GM19463 (cell line): ENCODE data around the gene RPS29.
"Not testable (repeated sequence)": the region's sequence is repeated elsewhere in the genome, so short reads cannot be mapped to it uniquely, and the experiment has no call there.

Experiments
- ATAC-seq: cut with Tn5 transposase; IDR thresholded peaks from one replicate; pipeline ENCODE4 v1.9.1; 2021; ENCODE audit warnings: mild to moderate bottlenecking, moderate library complexity; ENCODE audit not compliant: unreplicated experiment

RPS29 gene

GRCh38 chr14:49585803-49586672 lies at the start of gene RPS29:
RPS29 (minus strand) TSS chr14:49586380; CDS start chr14:49586346, 34 bp downstream.
- peak; percentile 83 for ATAC-seq

DNA sequence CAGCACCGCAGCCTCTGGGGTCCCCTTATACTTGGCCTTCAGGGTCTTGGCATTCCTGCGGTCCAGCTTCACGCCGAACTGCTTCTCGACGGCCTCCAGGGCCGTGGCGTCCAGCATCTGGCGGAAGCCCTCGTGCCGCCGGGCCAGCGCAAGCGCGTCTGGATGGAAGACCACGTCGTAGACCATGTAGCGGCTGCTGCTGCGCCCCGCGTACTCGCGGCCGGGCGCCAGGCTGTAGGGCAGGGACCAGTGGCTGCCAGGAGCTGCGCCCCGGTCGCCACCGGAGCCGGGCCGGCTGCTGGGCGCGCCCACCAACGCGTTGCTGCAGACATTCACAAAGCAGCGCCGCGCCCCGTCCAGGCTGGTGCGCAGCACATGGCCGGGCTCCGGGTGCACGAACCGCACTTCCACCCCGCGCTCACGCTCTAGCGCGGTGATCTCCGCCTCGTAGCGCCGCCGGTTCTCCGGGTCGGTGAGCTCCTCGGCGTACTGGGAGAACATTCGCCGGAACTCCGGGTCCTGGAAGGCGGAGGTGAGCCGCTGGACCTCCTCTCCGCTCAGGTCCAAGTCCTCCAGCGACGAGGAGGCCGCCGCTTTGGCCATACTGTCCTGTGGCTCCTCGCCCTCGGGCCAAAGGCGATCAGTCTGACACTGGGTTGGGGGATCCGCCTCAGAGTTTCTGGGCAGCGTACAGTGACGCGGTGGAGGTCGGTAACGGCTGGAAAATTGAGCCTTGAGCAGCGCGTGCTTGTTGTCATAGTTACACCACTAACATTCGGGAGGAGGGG lies 48.6 kb upstream of the RPS29 start, which contains the start of gene DNAAF2:
DNAAF2 (minus strand) TSS at position 698 of the 788 bp plus-strand sequence; CDS start at position 603, 95 bp downstream.
- ATAC-seq, result peak; percentile 26

- ATAC-seq, result peak; percentile 78
Measured at GRCh38 chr14:49633640-49634546, 47.7 kb upstream of the RPS29 start.

- no peak for ATAC-seq
Measured at GRCh38 chr14:49623941-49624839, 38.0 kb upstream of the RPS29 start.

GRCh38 chr14:49623387-49623786 lies 37.2 kb upstream of the RPS29 start:
- ATAC-seq, result no peak

- no peak for ATAC-seq
Measured at GRCh38 chr14:49622022-49622607, 35.9 kb upstream of the RPS29 start.

DNA sequence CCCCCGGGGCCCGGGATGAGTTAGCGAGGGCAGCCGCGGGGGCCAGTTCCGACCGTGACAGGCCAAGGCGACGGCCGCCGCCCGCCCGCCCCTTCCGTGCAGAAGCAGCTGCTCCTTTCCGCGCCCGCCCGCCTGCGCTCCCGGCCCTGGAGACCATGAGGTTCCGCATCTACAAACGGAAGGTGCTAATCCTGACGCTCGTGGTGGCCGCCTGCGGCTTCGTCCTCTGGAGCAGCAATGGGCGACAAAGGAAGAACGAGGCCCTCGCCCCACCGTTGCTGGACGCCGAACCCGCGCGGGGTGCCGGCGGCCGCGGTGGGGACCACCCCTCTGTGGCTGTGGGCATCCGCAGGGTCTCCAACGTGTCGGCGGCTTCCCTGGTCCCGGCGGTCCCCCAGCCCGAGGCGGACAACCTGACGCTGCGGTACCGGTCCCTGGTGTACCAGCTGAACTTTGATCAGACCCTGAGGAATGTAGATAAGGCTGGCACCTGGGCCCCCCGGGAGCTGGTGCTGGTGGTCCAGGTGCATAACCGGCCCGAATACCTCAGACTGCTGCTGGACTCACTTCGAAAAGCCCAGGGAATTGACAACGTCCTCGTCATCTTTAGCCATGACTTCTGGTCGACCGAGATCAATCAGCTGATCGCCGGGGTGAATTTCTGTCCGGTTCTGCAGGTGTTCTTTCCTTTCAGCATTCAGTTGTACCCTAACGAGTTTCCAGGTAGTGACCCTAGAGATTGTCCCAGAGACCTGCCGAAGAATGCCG lies 35.1 kb upstream of the RPS29 start:
- peak; percentile 32 for ATAC-seq

DNA sequence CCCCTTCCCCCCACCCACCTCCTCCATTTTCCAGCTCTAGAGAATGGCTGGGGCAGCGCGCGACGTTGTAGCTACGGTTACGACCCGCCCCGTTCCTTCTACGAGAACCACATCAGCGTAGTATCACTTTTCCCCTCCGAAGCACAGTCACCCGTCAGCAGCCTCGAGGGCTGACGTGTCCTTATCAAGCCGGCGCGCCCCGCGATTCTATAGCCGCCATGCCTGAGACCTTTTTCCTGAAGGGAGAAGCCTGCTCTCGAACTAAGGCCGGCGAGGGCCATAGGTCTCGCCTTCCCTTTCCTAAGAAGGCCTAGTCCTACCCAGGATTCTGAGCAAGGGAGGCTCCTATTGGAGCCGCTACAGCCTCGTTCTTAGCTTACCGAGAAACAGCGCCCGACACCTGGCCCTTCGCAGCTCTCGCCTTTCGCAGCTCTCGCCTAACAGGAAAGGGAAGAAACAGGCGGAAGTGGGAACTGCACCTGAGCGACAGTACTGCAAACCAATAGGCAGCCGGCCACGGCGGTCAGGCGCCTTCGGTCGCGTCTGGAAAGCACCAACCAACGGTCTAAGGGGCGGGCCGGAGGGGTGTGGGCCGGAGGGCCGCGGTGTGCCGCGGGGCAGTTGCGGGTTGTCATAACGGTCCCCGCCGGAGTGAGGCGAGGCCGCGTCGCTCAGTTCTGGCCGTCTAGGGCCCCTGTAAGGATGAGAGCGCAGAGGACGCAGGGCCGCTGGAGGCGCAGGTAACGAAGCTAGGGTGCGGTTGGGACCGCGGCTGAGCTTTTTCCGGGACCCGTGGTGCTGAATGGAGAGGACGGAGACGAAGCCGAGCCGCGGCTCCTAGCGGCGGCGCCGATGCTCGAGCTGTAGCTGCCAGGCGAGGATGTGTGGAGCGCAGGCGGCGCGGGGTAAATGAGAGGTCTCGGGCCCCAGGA lies 34.3 kb upstream of the RPS29 start, which contains the start of the genes MGAT2 and RPL36AL:
MGAT2 (plus strand) TSS at position 618 of the 932 bp plus-strand sequence. CDS start 470 bp downstream, outside the sequence.
RPL36AL (minus strand) TSS at position 445 of the 932 bp plus-strand sequence. CDS start 1,522 bp downstream, outside the sequence.
- ATAC-seq, result peak; percentile 92

DNA sequence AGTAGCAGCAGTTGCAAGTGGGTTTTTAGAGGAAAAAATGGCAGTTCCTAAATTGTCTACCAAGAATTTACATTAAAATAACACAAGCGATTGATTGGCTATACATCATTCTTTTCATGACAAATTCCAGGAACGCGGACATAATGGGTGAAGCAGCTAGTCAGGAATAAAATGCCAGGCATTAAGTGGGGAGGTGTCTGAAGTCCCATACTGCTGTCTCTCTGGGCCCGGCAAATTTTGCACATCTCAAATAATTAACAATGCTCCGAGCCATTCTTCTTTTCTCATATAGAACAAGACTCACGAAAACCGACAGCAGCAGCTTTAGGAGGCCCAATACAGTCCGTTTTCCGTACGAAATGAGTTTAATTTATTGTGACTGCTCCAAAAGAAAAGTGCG lies 33.5 kb upstream of the RPS29 start:
- no peak for ATAC-seq

- not testable (repeated sequence) for ATAC-seq
Measured at GRCh38 chr14:49619273-49619672, 33.1 kb upstream of the RPS29 start.

DNA sequence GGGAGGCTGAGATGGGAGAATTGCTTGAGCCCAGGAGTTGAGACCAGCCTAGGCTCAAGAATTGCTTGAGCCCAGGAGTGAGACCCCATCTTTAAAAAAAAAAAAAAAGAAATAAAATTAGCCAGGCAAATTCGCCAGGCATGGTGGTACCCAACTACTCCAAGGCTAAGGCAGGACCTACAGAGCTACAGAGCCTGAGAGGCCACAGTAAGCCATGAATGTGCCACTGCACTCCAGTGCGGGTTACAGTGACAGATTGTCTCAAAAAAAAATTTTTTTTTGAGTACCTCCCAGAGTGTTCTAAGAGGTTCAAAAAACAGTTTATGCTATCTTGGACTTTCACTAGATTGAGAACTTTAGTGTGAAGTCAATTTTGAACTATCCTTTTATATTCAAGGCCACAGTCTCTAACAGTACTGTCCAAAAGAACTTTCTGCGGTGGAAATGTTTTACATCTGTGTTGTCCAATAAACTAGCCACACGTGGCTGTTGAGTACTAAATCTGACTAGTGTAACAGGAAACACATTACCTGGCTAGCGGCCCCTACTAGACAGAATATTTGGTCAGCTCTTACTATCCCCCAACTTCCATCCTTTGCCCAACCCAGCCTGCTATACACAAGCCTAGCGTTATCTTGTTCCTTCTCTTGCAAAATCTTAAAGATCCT lies 31.8 kb upstream of the RPS29 start:
- no peak for ATAC-seq

GRCh38 chr14:49615776-49616175 lies 29.6 kb upstream of the RPS29 start:
- ATAC-seq, result no peak

DNA sequence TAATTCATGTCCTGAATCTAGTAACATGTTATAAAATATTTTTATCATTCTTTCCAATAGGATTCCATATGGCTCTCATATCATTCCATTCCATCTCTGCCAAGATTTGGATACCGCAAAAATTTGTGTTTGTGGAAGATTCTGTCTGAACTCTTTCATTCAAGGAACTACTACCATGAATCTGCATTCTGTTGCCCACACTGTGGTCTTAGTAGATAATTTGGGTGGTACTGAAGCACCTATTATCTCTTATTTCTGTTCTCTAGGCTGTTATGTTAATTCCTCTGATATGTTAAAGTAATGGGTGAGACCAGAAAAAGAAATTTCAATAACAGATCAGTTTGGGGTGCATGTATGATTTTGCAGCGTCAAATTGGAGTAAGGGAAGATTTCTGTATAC lies 28.0 kb upstream of the RPS29 start:
- ATAC-seq, result no peak

- no peak for ATAC-seq
Measured at GRCh38 chr14:49612671-49613070, 26.5 kb upstream of the RPS29 start.

DNA sequence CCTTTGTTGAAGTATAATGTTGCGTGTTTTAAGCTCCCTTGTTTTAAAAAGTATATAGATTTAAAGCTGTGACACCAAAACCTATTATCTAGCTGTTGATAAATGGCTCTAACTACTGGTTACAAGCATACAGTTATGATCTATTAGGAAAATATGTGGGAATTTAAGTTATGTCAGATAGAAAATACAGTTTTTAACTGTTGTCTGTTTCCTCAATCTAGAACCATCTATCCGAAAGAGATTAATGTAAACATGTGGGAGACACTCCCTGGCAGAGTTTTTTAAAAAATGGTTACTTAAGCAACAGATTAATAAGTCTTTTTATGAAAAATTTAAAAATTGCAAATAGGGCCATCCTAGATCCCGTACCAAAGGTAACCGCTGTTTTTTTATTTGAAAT lies 26.1 kb upstream of the RPS29 start:
- no peak for ATAC-seq

DNA sequence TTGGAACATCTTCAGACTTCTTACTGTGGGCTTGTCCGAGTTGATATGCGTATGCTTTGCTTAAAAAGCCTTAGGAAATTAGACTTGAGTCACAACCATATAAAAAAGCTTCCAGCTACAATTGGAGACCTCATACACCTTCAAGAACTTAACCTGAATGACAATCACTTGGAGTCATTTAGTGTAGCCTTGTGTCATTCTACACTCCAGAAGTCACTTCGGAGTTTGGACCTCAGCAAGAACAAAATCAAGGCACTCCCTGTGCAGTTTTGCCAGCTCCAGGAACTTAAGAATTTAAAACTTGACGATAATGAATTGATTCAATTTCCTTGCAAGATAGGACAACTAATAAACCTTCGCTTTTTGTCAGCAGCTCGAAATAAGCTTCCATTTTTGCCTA lies 21.4 kb upstream of the RPS29 start:
- ATAC-seq, result no peak
